ENCODE measurements around the gene TTC27. TPM values are rescaled to one million over a fixed set of nuclear protein-coding genes. Genes with fewer than 3 reads are reported as not detected.
"Not testable (repeated sequence)": the region's sequence is repeated elsewhere in the genome, so short reads cannot be mapped to it uniquely, and the experiment has no call there.

TTC27 gene
- total RNA-seq, 4 donors from 2014 or later, result 10.4 to 13.9 (median 11.6) TPM

- TF ChIP-seq POLR2AphosphoS5 (IDR thresholded peaks at IDR 0.05) (no peak), EP300 (IDR thresholded peaks at IDR 0.05) (no peak), POLR2A (IDR thresholded peaks at IDR 0.05) (no peak)
- TF ChIP-seq, protein P1, sequence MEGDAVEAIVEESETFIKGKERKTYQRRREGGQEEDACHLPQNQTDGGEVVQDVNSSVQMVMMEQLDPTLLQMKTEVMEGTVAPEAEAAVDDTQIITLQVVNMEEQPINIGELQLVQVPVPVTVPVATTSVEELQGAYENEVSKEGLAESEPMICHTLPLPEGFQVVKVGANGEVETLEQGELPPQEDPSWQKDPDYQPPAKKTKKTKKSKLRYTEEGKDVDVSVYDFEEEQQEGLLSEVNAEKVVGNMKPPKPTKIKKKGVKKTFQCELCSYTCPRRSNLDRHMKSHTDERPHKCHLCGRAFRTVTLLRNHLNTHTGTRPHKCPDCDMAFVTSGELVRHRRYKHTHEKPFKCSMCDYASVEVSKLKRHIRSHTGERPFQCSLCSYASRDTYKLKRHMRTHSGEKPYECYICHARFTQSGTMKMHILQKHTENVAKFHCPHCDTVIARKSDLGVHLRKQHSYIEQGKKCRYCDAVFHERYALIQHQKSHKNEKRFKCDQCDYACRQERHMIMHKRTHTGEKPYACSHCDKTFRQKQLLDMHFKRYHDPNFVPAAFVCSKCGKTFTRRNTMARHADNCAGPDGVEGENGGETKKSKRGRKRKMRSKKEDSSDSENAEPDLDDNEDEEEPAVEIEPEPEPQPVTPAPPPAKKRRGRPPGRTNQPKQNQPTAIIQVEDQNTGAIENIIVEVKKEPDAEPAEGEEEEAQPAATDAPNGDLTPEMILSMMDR (IDR thresholded peaks at IDR 0.05), result no peak
- H3K4me1 ChIP-seq, result peaks cover 2 to 19% (median 5%) of the 10 kb centered on the region in 3 donors
- ATAC-seq, result no peak
- H3K36me3 ChIP-seq, result no peaks in the 10 kb centered on the region
- H3K4me3 ChIP-seq, result no peak overlapping the region
- H3K27me3 ChIP-seq, result no peaks in the 10 kb centered on the region
- no peaks in the 10 kb centered on the region for H3K9me3 ChIP-seq
- H3K27ac ChIP-seq, result no peak overlapping the region
- 92 to 100% methylated on average over 1 to 2 of the region's 2 CpGs for WGBS, 2 donors (ENCODE audit: low coverage in 1 of 2)
These were observed 235.5 kb downstream of the TTC27 start for GRCh38 chr2:32863326-32863725.

GRCh38 chr2:32863803-32864202 lies 236.0 kb downstream of the TTC27 start:
- Histone ChIP-seq H3K27me3 (no peaks in the 10 kb centered on the region), H3K36me3 (no peaks in the 10 kb centered on the region), H3K4me1 (peaks cover 2 to 19% (median 5%) of the 10 kb centered on the region in 3 donors), H3K27ac (no peak overlapping the region), H3K4me3 (no peak overlapping the region), H3K9me3 (no peaks in the 10 kb centered on the region)
- 90% methylated on average over 7 of the region's 7 CpGs; no CpG with 5 or more reads in 1 of the 2 donors for WGBS, 2 donors (ENCODE audit: low coverage in 1 of 2)
- no peak for ATAC-seq
- TF ChIP-seq EP300 (IDR thresholded peaks at IDR 0.05), result no peak
- no peak for TF ChIP-seq POLR2A (IDR thresholded peaks at IDR 0.05)
- TF ChIP-seq, protein P1 (IDR thresholded peaks at IDR 0.05), result no peak
- TF ChIP-seq POLR2AphosphoS5 (IDR thresholded peaks at IDR 0.05), result no peak

GRCh38 chr2:32864334-32865111 lies 236.7 kb downstream of the TTC27 start:
- Histone ChIP-seq H3K27me3 (no peaks in the 10 kb centered on the region), H3K27ac (no peak overlapping the region)
- no peak for ATAC-seq

DNA sequence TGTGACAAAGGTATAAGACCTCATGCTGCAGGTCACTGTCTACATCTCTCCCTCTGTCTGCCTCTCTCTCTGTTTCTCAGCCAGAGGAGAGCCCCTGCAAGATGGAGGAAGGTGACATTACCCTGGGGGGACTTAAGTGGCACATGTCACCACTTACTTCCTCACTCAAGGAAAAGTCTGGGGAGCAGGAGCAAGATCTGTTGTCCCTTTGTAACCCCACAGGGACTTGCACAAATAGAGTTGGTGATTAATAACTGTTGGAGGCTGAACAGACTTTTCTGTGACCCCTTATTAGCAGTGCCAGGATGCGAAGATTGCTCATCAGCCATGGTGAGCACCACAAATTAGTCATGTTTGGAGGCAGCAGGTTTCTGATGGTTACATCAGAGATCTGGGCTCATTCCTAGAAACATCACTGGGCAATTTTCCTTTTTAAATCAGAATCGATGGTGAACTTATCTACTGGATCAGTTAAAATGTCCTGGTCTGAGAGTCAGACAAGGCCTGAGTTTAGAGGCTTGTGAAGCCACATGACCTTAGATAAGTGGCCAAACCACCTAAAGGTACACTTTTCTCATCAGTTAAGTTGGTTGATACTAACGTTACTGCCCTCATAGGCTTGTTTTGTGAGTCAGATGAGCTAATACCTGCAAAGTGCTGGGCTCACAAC lies 237.7 kb downstream of the TTC27 start:
- no peaks in the 10 kb centered on the region for H3K9me3 ChIP-seq
- no peaks in the 10 kb centered on the region for H3K27me3 ChIP-seq
- TF ChIP-seq POLR2AphosphoS5 (IDR thresholded peaks at IDR 0.05) (no peak), EP300 (IDR thresholded peaks at IDR 0.05) (no peak)
- TF ChIP-seq, protein P1 (IDR thresholded peaks at IDR 0.05), result no peak
- H3K27ac ChIP-seq, result no peak overlapping the region
- ATAC-seq, result no peak
- H3K4me3 ChIP-seq, result no peak overlapping the region
- H3K36me3 ChIP-seq, result no peaks in the 10 kb centered on the region
- WGBS, 2 donors (ENCODE audit: low coverage in 1 of 2), result 29 to 83% methylated on average over 1 to 3 of the region's 3 CpGs
- H3K4me1 ChIP-seq, result peaks cover 2 to 19% (median 5%) of the 10 kb centered on the region in 3 donors

More at GRCh38 chr2:32864334-32865111, 236.7 kb downstream of the TTC27 start:
- no peaks in the 10 kb centered on the region for H3K36me3 ChIP-seq
- peaks cover 2 to 19% (median 5%) of the 10 kb centered on the region in 3 donors for H3K4me1 ChIP-seq
- H3K4me3 ChIP-seq, result no peak overlapping the region
- 34 to 51% methylated on average over 5 to 7 of the region's 7 CpGs for WGBS, 2 donors (ENCODE audit: low coverage in 1 of 2)
- H3K9me3 ChIP-seq, result no peaks in the 10 kb centered on the region
- no peak for TF ChIP-seq EP300 (IDR thresholded peaks at IDR 0.05)
- TF ChIP-seq POLR2A (IDR thresholded peaks at IDR 0.05), result no peak
- no peak for TF ChIP-seq POLR2AphosphoS5 (IDR thresholded peaks at IDR 0.05)
- TF ChIP-seq, protein P1 (IDR thresholded peaks at IDR 0.05), result no peak

GRCh38 chr2:32866462-32866861 lies 238.6 kb downstream of the TTC27 start:
- H3K36me3 ChIP-seq, H3K27me3 ChIP-seq, ATAC-seq, H3K9me3 ChIP-seq, H3K27ac ChIP-seq, H3K4me3 ChIP-seq: not testable (repeated sequence)
- WGBS, 2 donors (ENCODE audit: low coverage in 1 of 2), result 57 to 83% methylated on average over 1 of the region's 1 CpG
- H3K4me1 ChIP-seq, result peaks cover 2 to 19% (median 5%) of the 10 kb centered on the region in 3 donors

Small RNA genes lying within 50 kb of the gene (small RNA-seq; reads per million reads assigned to genes)
- gene MIR4765, result 0 reads per million in 4 donors
